ENCODE data around the gene CACNA1C.

GRCh38 chr12:2290091-2290490 lies 237.3 kb downstream of the CACNA1C start:
- TF ChIP-seq POLR2A (IDR thresholded peaks at IDR 0.05; ENCODE audit: extremely low read depth, insufficient read length) = no peak
- TF ChIP-seq, protein P1, sequence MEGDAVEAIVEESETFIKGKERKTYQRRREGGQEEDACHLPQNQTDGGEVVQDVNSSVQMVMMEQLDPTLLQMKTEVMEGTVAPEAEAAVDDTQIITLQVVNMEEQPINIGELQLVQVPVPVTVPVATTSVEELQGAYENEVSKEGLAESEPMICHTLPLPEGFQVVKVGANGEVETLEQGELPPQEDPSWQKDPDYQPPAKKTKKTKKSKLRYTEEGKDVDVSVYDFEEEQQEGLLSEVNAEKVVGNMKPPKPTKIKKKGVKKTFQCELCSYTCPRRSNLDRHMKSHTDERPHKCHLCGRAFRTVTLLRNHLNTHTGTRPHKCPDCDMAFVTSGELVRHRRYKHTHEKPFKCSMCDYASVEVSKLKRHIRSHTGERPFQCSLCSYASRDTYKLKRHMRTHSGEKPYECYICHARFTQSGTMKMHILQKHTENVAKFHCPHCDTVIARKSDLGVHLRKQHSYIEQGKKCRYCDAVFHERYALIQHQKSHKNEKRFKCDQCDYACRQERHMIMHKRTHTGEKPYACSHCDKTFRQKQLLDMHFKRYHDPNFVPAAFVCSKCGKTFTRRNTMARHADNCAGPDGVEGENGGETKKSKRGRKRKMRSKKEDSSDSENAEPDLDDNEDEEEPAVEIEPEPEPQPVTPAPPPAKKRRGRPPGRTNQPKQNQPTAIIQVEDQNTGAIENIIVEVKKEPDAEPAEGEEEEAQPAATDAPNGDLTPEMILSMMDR (IDR thresholded peaks at IDR 0.05; ENCODE audit: low read depth, low read length) = no peak
- TF ChIP-seq MYC (IDR thresholded peaks at IDR 0.05; ENCODE audit: low read depth, low read length) = no peak
- TF ChIP-seq MAX (IDR thresholded peaks at IDR 0.05; ENCODE audit: low read depth, low read length) = no peak
